Erythroblast (primary cell): ENCODE measurements around the gene HSD17B14.

ENCODE experiments used
- GATA1 ChIP-seq: IDR thresholded peaks from 2 replicates; pipeline ENCODE4 v1.6.1; 2011; ENCODE audit warnings: low read depth, mild to moderate bottlenecking, control low read depth, low read length, moderate library complexity
- POLR2A ChIP-seq: IDR thresholded peaks from 2 replicates; pipeline ENCODE4 v1.6.1; 2011; ENCODE audit warnings: mild to moderate bottlenecking, low read length

- TF ChIP-seq POLR2A (no peak), GATA1 (no peak)
Observed at GRCh38 chr19:48779636-48780035, 56.7 kb downstream of the HSD17B14 start.
